ENCODE results near the gene GDPD5. TPM values are rescaled to one million over a fixed set of nuclear protein-coding genes. Genes with fewer than 3 reads are reported as not detected.
A peak's percentile ranks its signal among the peaks of the same experiment; 100 is the strongest.

The GDPD5 gene
- total and polyA plus RNA-seq, 9 of the 15 experiments (the other 6 are each of a cell fraction or from before 2014, with no cell fraction given): 0.32 to 27.3 (median 8.0) TPM

GRCh38 chr11:75537740-75538139 lies 12.0 kb upstream of the GDPD5 start (continued):
- TF ChIP-seq GTF3C2 (IDR thresholded peaks at IDR 0.05; ENCODE audit: borderline replicate concordance, extremely low read depth, insufficient read length) (no peak), SMARCE1 (IDR thresholded peaks at IDR 0.05) (no peak), SP2 (IDR thresholded peaks at IDR 0.05; ENCODE audit: extremely low read depth, low read depth, low read length, poor library complexity, severe bottlenecking) (no peak), ZFP30 (CRISPR knock-in tag; IDR thresholded peaks at IDR 0.05; ENCODE audit: borderline replicate concordance) (no peak), MEIS2 (IDR thresholded peaks at IDR 0.05; ENCODE audit: partially characterized antibody) (peak; percentile 82), HMG20B (CRISPR knock-in tag; IDR thresholded peaks at IDR 0.05) (no peak), PKNOX1 (IDR thresholded peaks at IDR 0.05) (peak; percentile 86), KDM1A (IDR thresholded peaks at IDR 0.05) (peak; percentile 79 to 82), ELF1 (tag; IDR thresholded peaks at IDR 0.05) (peak; percentile 40; the same call in 1 of the 2 replicates), ZNF324 (CRISPR knock-in tag; IDR thresholded peaks at IDR 0.05) (no peak), ZNF175 (CRISPR knock-in tag; IDR thresholded peaks at IDR 0.05; ENCODE audit: low read depth) (no peak), NR2C1 (IDR thresholded peaks at IDR 0.05) (0 out of 2 replicates have a peak, but pooled peaks have one; percentile 41), NR2C1 (tag; IDR thresholded peaks at IDR 0.05) (no peak), NFATC3 (IDR thresholded peaks at IDR 0.05) (no peak), MTA1 (IDR thresholded peaks at IDR 0.05; ENCODE audit: borderline replicate concordance) (no peak), ZNF589 (CRISPR knock-in tag; IDR thresholded peaks at IDR 0.05; ENCODE audit: low read depth) (0 out of 2 replicates have a peak, but pooled peaks have one; percentile 39), STAG1 (CRISPR knock-in tag; IDR thresholded peaks at IDR 0.05; ENCODE audit: borderline replicate concordance) (no peak), CLOCK (CRISPR knock-in tag; IDR thresholded peaks at IDR 0.05; ENCODE audit: borderline replicate concordance) (no peak)
